Karpas-422 (cell line): ENCODE measurements around the gene LRRC71. TPM values are rescaled to one million over a fixed set of nuclear protein-coding genes. Genes with fewer than 3 reads are reported as not detected.

Experiments used
- DNase-seq: peaks from one replicate; pipeline ENCODE4 v3.0.0-alpha.2; 2015
- H2AFZ ChIP-seq: fragments of 200-600 bp; sonication (generic); 2 replicates; pipeline ENCODE4 v1.6.1; 2014; ENCODE audit warnings: antibody characterized with exemption, low read length, mixed read lengths
- H3K27ac ChIP-seq: fragments of 200-600 bp; sonication (generic); 2 replicates; pipeline ENCODE4 v1.5.1; 2014; ENCODE audit warnings: mild to moderate bottlenecking, low read length, moderate library complexity
- H3K27me3 ChIP-seq: fragments of 200-600 bp; sonication (generic); 2 replicates; pipeline ENCODE4 v1.6.1; 2014; ENCODE audit warnings: low read length, mixed read lengths
- H3K36me3 ChIP-seq: fragments of 200-600 bp; sonication (generic); 2 replicates; pipeline ENCODE4 v1.6.1; 2014; ENCODE audit warnings: low read length, mixed read lengths; ENCODE audit not compliant: insufficient read depth
- H3K4me1 ChIP-seq: fragments of 200-600 bp; sonication (generic); 2 replicates; pipeline ENCODE4 v1.6.1; 2014; ENCODE audit warnings: mild to moderate bottlenecking, low read length, mixed read lengths
- H3K4me2 ChIP-seq: fragments of 200-600 bp; sonication (generic); 2 replicates; pipeline ENCODE4 v1.6.1; 2014; ENCODE audit warnings: low read length, low read depth, mild to moderate bottlenecking; ENCODE audit not compliant: poor library complexity, severe bottlenecking
- H3K4me3 ChIP-seq: fragments of 200-600 bp; sonication (generic); 2 replicates; pipeline ENCODE4 v1.5.1; 2014; ENCODE audit warnings: mild to moderate bottlenecking, antibody characterized with exemption, low read length, mixed read lengths
- H3K79me2 ChIP-seq: fragments of 200-600 bp; sonication (generic); 2 replicates; pipeline ENCODE4 v1.6.1; 2014; ENCODE audit warnings: mild to moderate bottlenecking, low read length, mixed read lengths
- H3K9ac ChIP-seq: fragments of 200-600 bp; sonication (generic); 2 replicates; pipeline ENCODE4 v1.6.0; 2014; ENCODE audit warnings: low read length
- H3K9me2 ChIP-seq: fragments of 200-600 bp; sonication (generic), shearing (Covaris generic); replicated peaks from 2 replicates; pipeline ENCODE4 v1.6.0; 2014; ENCODE audit warnings: mild to moderate bottlenecking, low read length, moderate library complexity; ENCODE audit not compliant: insufficient read depth
- H3K9me3 ChIP-seq: fragments of 300-700, 200-600 bp; sonication (generic); 2 replicates; pipeline ENCODE4 v1.6.1; 2014; ENCODE audit warnings: low read length, mixed read lengths
- H4K20me1 ChIP-seq: fragments of 200-600 bp; sonication (generic); 2 replicates; pipeline ENCODE4 v1.6.1; 2014; ENCODE audit warnings: mild to moderate bottlenecking, antibody characterized with exemption, low read length, low read depth; ENCODE audit not compliant: insufficient read depth
- small RNA-seq: library from RNA; depleted of rRNA; stranded (forward); fragments of <200 nt; gene quantifications from one replicate; pipeline ENCODE3, GENCODE V24; 2014
- total RNA-seq: library from RNA; depleted of rRNA; stranded (reverse); fragments of >200 nt; shearing (Covaris generic); gene quantifications from 2 replicates; pipeline ENCODE4 v1.2.3, GENCODE V29; 2014; ENCODE audit warnings: low replicate concordance; rRNA removed

The LRRC71 gene
- total RNA-seq, 1 experiment from 2014 or later, result not detected

DNA sequence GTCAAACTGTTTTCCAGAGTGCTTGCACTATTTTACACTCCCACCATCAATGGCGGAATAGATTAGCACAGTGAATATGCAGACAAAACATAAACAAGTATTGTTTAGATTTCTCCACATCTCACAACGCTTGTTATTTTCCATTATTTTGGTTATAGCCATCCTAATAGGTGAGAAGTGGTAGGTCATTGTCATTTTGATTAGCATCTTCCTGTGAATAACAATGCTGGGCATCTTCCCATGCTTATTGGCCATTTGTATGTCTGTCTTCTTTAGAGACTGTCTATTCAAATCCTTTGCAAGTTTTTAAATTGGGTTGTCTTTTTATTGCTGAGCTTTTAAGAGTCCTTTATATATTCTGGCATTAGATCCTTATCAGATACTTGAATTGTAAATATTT, 54.7 kb downstream of the LRRC71 start:
- Histone ChIP-seq H4K20me1 (no peaks in the 10 kb centered on the region), H3K27me3 (no peaks in the 10 kb centered on the region), H3K4me1 (no peaks in the 10 kb centered on the region), H3K9me2 (no peaks in the 10 kb centered on the region), H3K4me3 (no peak overlapping the region), H3K79me2 (no peaks in the 10 kb centered on the region), H3K9me3 (no peaks in the 10 kb centered on the region), H2AFZ (no peak overlapping the region), H3K4me2 (no peak overlapping the region), H3K9ac (no peak overlapping the region), H3K36me3 (no peaks in the 10 kb centered on the region), H3K27ac (no peak overlapping the region)
- no peak for DNase-seq

DNA sequence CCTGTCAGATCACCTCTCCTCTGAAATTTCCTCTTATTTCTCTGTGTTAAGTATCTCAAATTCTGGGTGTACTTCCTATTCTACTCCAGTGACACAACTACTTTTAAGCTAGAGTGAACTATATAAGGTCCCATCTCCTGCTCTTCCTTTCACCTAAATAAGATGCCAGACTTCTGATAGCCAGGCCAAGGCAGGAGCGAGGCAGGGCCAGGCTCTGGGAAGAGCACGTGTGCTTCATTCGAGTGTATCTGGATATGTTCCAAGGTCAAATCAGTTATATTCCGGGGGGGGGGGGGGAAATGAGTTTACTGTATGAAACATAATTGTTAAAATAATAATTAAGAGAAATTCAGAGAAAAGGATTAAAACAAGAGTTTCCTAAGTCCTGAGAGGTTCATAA, 60.1 kb downstream of the LRRC71 start:
- Histone ChIP-seq H3K27ac (no peak overlapping the region), H3K4me3 (no peak overlapping the region), H3K4me1 (no peaks in the 10 kb centered on the region), H3K9me3 (no peaks in the 10 kb centered on the region), H3K9ac (no peak overlapping the region), H2AFZ (no peak overlapping the region), H3K79me2 (no peaks in the 10 kb centered on the region), H3K9me2 (no peaks in the 10 kb centered on the region), H3K36me3 (no peaks in the 10 kb centered on the region), H3K27me3 (no peaks in the 10 kb centered on the region), H4K20me1 (no peaks in the 10 kb centered on the region), H3K4me2 (no peak overlapping the region)
- DNase-seq, result no peak

Small RNAs within 50 kb of the gene (small RNA-seq; reads per million reads assigned to genes)
- not detected for gene MIR765

Other genes starting within 250 kb of the LRRC71 start
- not detected in 2 replicates for gene NES, start 243.2 kb upstream of the LRRC71 start, total RNA-seq
- gene CRABP2, start 215.0 kb upstream of the LRRC71 start, total RNA-seq, result 0.56 TPM in 1 of 2 replicates, not detected in the other
- 22.8 and 26.5 TPM in 2 replicates for gene METTL25B, start 192.2 kb upstream of the LRRC71 start, total RNA-seq
- 17.9 and 18.4 TPM in 2 replicates for gene ISG20L2, start 191.9 kb upstream of the LRRC71 start, total RNA-seq
- 102 and 113 TPM in 2 replicates for gene MRPL24, start 179.5 kb upstream of the LRRC71 start, total RNA-seq
- gene HDGF, start 169.0 kb upstream of the LRRC71 start, total RNA-seq, result 191 and 237 TPM in 2 replicates
- 39.6 and 50.0 TPM in 2 replicates for gene PRCC, start 153.1 kb upstream of the LRRC71 start, total RNA-seq
- not detected in 2 replicates for gene SH2D2A, start 103.8 kb upstream of the LRRC71 start, total RNA-seq
- not detected in 2 replicates for gene INSRR, start 61.5 kb upstream of the LRRC71 start, total RNA-seq
- gene NTRK1, start 59.8 kb upstream of the LRRC71 start, total RNA-seq, result not detected in 2 replicates
- 0.22 TPM in 1 of 2 replicates, not detected in the other for gene PEAR1, start 26.9 kb upstream of the LRRC71 start, total RNA-seq
- 0.11 and 0.14 TPM in 2 replicates for gene ARHGEF11, start 125.1 kb downstream of the LRRC71 start, total RNA-seq
- not detected in 2 replicates for gene ETV3L, start 179.2 kb downstream of the LRRC71 start, total RNA-seq
- gene ETV3, start 217.8 kb downstream of the LRRC71 start, total RNA-seq, result 11.9 and 12.3 TPM in 2 replicates